ENCODE results near the gene GCC1. TPM values are rescaled to one million over a fixed set of nuclear protein-coding genes. Genes with fewer than 3 reads are reported as not detected.

The GCC1 gene
- total RNA-seq, 1 experiment from 2014 or later, result 26.6 TPM

DNA sequence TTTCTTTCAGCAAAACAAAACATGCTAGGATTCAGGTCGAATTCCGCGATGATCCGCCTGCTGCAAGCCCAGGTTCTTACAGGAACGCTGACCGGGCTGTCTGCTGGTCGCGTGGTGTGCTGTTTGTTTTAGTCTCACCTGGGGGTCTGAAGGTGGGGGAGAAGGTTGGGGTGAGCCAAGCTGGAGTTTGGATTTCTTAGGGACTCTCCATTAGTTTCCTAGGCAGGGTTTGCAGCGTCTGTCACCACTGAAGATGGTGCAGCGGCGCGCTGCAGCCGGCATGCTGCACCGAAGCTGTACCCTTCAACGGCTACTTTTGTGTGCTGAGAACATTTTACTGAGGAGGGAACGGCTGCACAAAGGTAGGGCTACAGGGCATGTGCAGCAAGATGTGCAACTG, 48.7 kb downstream of the GCC1 start:
- DNase-seq (ENCODE audit: low read depth), result no peak

DNA sequence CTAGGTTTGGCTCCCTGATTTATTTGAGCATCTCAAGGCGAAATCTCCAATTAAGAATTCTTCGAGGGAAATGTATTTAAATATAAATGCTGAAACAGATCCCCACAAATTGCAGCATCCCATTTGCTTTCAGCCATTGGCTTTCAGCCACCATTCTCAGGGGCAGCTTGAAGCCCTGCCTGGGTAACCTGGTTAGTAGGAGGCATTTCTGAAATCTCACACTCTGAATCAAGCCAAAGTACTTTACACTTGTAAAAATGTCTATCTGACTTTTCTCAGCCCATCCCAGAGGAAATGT, 49.1 kb downstream of the GCC1 start:
- no peak for DNase-seq (ENCODE audit: low read depth)

DNA sequence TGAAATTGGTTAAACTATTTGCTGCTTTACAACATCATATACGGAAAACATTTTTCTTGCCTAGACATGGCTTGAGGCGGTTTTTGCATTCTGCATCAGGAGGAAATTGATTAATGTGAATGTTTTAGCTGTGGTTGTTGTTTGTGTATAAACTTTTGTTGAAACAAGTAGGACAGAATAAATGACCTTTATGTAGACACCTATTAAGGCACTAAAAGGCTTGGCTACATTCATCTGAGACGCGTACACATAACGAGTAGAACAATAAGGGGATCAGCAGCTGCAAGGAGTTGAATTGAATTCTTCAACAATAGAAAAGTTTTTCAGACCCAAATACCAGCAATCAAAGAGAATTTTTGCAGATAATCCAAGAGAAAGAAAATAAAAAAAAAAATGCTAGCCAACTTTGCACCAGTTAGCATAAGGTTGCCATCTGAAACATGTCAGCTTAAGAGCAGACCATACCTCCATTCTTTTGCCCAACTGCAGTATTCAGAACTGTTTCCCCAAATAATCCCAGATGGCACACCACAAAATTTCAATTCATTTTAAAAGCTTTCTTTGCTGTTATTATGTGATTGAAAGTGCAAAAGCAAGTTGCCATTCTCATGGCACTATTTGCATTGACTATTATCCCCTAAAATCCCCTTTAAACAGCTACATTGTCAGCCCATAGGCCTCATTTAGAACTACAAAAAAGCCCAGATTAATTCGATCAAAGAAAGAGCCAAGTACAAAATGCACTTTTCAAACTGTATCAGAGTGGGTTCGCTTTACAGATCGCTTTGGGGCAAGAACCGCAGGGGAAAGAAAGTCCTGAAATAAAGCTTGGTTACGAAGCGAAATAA, 49.6 kb downstream of the GCC1 start:
- DNase-seq (ENCODE audit: low read depth), result no peak

DNA sequence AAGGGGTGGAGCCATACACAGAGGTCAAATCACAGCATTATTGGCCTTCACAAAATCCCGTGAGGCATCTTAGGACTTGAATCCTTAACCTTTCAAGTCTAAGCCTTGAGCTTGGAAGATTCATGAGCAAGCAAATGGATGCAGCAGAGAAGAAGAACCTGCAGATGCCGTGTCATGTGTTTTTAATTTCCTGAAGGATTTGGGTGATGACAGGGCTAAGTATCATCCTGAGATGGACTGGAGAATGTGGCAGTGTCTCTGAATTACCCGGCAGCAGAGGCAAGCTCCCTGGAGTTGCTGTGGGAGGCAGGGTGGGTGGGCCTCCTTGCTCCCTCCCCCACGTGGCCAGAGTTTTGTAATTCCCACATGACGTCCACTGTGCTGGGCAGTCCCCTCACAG, 50.8 kb downstream of the GCC1 start:
- DNase-seq (ENCODE audit: low read depth), result no peak

DNA sequence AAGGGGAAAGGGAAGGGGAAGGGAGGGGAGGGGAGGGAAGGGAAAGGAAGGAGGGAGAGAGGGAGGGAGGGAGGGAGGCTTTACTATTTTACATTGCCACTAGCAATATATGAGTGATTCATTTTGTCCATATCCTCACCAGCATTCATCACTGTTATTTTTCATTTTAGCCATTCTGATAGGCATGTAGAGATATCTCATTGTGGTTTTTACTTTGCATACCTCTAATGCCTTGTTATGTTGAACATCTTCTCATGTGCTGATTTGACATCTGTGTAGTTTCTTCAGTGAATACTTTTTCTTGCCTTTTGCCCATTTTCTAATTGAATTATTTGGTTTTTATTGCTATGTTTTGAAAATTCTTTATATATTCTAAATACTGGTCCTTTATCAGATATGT, 52.7 kb downstream of the GCC1 start:
- no peak for DNase-seq (ENCODE audit: low read depth)

DNA sequence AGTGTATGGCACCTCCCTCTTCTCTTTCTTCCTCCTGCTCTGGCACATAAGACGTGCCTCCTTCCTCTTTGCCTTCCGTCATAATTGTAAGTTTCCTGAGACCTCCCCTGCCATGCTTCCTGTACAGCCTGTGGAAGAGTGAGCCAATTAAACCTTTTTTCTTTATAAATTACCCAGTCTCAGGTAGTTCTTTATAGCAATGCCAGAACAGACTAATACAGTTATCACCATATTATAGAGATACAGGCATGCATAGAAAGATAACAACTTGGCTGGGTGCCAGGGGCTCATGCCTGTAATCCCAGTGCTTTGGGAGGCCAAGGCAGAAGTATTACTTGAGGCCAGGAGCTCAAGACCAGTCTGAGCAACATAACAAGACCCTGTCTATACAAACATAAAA, 53.2 kb downstream of the GCC1 start:
- DNase-seq (ENCODE audit: low read depth), result no peak

Other genes with a start within 250 kb of the GCC1 start
- gene ZNF800, start 192.9 kb downstream of the GCC1 start, total RNA-seq (2014; rRNA removed; shearing (Covaris generic)), result 17.2 and 22.3 TPM in 2 replicates
- 155 and 173 TPM in 2 replicates for gene ARF5, start 2.8 kb upstream of the GCC1 start, total RNA-seq (2014; rRNA removed; shearing (Covaris generic))
- gene FSCN3, start 8.1 kb upstream of the GCC1 start, total RNA-seq (2014; rRNA removed; shearing (Covaris generic)), result 1.4 and 1.8 TPM in 2 replicates
- gene PAX4, start 32.5 kb upstream of the GCC1 start, total RNA-seq (2014; rRNA removed; shearing (Covaris generic)), result not detected in 2 replicates
- 228 and 229 TPM in 2 replicates for gene SND1, start 66.6 kb upstream of the GCC1 start, total RNA-seq (2014; rRNA removed; shearing (Covaris generic))